Ammon's horn (tissue), 1 donor: ENCODE results near the gene ARHGAP22.

Experiments
- DNase-seq: peaks from one replicate; pipeline ENCODE4 v3.0.0-alpha.2; 2016; ENCODE audit warnings: low spot score

The ARHGAP22 gene

DNA sequence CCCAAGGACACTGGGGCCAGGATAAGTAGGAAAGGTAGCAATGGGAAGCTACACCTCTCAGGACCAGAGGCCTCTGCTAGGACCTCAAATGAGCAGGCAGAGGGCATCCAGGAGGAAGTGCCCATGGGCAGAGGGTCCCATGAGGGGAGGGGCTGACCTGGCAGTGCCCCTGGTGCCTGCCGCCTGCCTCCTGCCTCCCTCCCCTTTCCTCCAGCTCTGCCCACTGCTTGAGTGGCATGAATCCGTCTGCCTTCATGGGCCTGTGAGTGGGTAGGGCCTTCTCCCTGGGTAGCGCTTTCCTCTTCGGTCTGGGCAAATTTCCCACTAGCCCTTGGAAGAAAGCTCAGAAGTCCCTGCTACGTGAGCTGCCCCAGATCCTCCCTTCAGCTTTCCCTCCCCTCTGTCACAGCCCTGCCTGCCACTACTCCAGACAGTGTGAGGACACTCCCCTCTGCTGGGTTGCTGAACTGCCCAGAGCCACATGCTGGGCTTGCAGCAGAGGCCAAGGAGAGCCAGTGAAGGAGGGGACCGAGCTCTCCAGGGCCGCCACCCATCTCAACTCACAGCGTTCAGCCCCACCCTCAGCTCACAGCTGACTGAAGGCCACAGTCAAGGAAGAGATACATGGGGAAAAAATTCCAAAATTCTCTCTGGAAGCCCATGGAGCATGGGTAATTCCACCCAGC lies 141.4 kb downstream of the ARHGAP22 start:
- DNase-seq: peak; percentile 38

GRCh38 chr10:48462482-48463020 lies 142.3 kb downstream of the ARHGAP22 start:
- no peak for DNase-seq

GRCh38 chr10:48461623-48462481 lies 143.0 kb downstream of the ARHGAP22 start:
- no peak for DNase-seq

DNA sequence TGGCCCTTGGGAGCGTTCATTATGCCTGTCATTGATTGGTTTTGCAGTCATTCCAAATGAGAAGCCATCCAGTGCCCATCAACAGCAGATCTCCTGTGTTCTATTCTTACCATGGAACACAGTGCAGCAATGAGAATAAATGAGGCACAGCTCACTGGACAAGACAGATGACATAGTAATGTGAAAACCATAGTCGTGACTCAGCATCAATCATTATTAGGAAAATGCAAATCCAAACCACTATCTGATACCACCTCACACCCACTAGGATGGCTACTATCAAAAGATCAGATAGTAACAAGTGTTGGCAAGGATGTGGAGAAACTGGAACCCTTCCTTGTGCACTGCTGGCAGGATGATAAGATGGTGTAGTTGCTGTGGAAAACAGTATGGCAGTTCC lies 144.7 kb downstream of the ARHGAP22 start:
- DNase-seq: no peak

DNA sequence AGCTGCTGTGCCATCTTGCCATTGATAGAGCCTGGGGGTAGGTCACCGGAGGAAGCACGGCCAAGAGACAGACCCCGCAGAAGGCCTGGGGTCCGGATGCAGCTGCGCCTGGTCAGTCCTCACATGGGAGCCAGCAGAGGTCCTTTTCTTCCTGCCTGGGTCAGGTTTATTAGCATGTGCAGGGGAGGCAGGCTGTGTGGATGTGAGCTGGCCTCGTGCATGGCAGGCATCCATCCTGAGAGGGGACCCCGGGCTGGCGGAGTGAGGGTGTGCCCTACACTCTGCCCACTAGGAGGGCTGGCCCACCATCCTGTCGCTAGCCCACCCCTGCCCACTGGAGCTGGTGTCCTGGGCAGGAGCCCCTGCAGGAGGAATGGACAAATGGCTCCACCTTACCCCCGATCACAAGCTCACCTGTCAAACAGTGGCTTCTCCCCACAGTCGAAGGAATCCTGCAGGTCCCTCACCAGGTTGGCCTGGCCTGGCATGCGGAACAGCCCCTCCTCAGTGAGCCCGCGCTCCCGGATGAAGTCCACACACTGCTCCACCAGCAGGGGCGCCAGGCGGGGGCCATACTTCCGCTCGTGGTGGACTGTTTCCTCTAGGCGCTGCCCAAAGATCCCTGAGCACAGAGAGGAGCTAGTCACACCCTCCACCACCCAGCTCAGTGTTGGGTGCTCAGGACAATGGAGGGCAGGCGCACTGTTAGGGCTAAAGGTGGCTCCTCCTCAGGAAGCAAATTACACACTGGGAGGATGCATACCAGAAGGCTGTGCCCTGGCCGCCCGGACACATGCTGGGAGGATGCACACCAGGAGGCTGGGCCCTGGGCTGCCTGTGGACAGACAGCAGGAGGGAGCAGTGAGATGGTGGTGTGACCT lies 145.4 kb downstream of the ARHGAP22 start:
- DNase-seq: no peak

DNA sequence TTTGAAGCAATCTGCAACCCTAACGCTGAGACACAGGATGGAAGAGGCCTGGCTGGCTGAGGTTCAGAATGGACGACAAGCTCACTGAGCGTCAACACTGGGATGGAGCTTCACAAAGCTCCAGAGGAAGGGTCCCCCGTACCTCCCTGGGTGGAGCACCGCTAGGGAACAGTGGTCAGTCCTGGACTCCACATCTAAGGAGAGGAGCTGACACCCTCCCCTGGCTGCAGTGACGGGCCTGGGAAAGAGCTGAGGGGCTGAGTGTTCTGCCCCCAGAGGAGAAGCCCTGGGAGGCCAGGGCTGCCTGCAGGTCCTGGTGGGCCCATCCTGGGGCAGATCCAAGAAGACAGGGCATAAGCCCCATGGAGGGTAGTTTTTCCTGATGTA lies 146.2 kb downstream of the ARHGAP22 start:
- DNase-seq: no peak

- DNase-seq: no peak
These were observed 146.8 kb downstream of the ARHGAP22 start for GRCh38 chr10:48457949-48458661.

- no peak for DNase-seq
These were observed 147.8 kb downstream of the ARHGAP22 start for GRCh38 chr10:48456808-48457761.

- peak; percentile 80 for DNase-seq
These were observed 148.5 kb downstream of the ARHGAP22 start for GRCh38 chr10:48456361-48456804.

- no peak for DNase-seq
These were observed 149.3 kb downstream of the ARHGAP22 start for GRCh38 chr10:48455392-48456151.

- DNase-seq: no peak
These were observed 149.8 kb downstream of the ARHGAP22 start for GRCh38 chr10:48455055-48455391.

DNA sequence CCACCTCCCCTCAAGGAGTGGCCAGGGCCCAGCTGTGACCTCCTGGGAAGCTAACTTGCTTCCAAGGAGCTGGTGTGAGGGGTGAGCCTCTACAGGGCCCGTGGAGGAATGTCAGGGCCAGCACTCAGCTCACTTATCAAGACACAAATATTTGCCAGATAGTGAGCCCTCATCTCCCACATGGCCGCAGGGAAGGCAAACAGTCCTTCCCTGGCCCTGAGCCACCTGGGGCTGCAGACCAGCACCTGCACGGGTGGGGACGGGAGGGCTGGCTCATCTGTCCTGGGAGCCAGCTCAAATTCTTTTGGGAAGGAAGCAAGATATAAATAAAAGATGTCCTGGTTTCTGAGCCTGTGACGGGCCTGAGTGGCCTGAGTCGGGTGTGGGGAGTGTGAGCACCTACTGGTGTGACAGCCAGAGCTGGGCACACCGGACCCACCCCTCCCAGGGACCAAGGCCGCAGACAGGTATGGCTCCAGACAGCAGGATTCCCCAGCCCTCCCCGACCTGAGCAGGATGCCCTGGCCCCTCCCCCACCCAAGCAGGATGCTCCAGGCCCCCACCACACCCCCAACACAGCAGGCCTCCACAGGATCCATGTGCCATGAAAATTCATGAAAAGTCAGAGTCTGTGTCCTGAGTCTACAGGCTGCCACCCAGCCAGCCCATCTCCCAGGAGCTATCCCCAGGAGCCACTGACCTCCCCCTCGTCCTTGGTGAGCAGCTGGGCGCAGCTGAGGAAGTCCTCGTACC lies 150.4 kb downstream of the ARHGAP22 start:
- no peak for DNase-seq

- DNase-seq: no peak
These were observed 151.2 kb downstream of the ARHGAP22 start for GRCh38 chr10:48453451-48454301.

- DNase-seq: no peak
These were observed 151.9 kb downstream of the ARHGAP22 start for GRCh38 chr10:48452879-48453412.

GRCh38 chr10:48451969-48452878 lies 152.6 kb downstream of the ARHGAP22 start:
- no peak for DNase-seq

- no peak for DNase-seq
These were observed 154.0 kb downstream of the ARHGAP22 start for GRCh38 chr10:48450741-48451466.
